A549 (cell line): ENCODE data around the gene RYR1.

ENCODE experiments used
- EP300 ChIP-seq, 2 experiments: fragments of >200 bp; sonication (Bioruptor Twin); formaldehyde crosslinking; IDR thresholded peaks; 2 replicates in 1 of 2; 3 replicates in 1 of 2; pipeline ENCODE4 v1.6.1; 2016 to 2017
- HOXA7 ChIP-seq: fragments of 250-450 bp; sonication (Bioruptor Pico); IDR thresholded peaks from 2 replicates; pipeline ENCODE4 v1.5.0; 2020; ENCODE audit warnings: mild to moderate bottlenecking, moderate library complexity
- JUN ChIP-seq, 2 experiments: fragments of >200 bp; sonication (Bioruptor Twin); formaldehyde crosslinking; IDR thresholded peaks; 2 replicates in 1 of 2; 3 replicates in 1 of 2; pipeline ENCODE4 v1.6.1; 2016 to 2017
- MAZ ChIP-seq: fragments of 150-350 bp; IDR thresholded peaks from 2 replicates; pipeline ENCODE4 v1.6.1; 2014; ENCODE audit warnings: antibody characterized with exemption, low read depth, low read length, borderline replicate concordance
- POLR2A ChIP-seq: IDR thresholded peaks from 2 replicates; pipeline ENCODE4 v1.6.1; 2012; ENCODE audit warnings: mild to moderate bottlenecking, low read length
- RNF2 ChIP-seq: fragments of 200-600 bp; sonication (generic); IDR thresholded peaks from 2 replicates; pipeline ENCODE4 v1.6.1; 2016; ENCODE audit warnings: low read depth, mild to moderate bottlenecking, antibody characterized with exemption, moderate library complexity, borderline replicate concordance
- TF ChIP-seq, protein P1 (sequence below): IDR thresholded peaks from 2 replicates; pipeline ENCODE4 v1.6.1; 2012; ENCODE audit warnings: low read depth, borderline replicate concordance
- TF ChIP-seq, protein P2 (sequence below): fragments of 450-650 bp; IDR thresholded peaks from 2 replicates; pipeline ENCODE4 v1.6.1; 2014; ENCODE audit warnings: antibody characterized with exemption
- TF ChIP-seq, protein P3 (sequence below): fragments of >200 bp; sonication (Bioruptor Twin); formaldehyde crosslinking; IDR thresholded peaks from 3 replicates; pipeline ENCODE4 v1.5.1; 2016
- TF ChIP-seq, protein P4 (sequence below): fragments of 200-600 bp; sonication (generic); IDR thresholded peaks from 2 replicates; pipeline ENCODE4 v1.6.1; 2016; ENCODE audit warnings: antibody characterized with exemption, mild to moderate bottlenecking, moderate library complexity

DNA sequence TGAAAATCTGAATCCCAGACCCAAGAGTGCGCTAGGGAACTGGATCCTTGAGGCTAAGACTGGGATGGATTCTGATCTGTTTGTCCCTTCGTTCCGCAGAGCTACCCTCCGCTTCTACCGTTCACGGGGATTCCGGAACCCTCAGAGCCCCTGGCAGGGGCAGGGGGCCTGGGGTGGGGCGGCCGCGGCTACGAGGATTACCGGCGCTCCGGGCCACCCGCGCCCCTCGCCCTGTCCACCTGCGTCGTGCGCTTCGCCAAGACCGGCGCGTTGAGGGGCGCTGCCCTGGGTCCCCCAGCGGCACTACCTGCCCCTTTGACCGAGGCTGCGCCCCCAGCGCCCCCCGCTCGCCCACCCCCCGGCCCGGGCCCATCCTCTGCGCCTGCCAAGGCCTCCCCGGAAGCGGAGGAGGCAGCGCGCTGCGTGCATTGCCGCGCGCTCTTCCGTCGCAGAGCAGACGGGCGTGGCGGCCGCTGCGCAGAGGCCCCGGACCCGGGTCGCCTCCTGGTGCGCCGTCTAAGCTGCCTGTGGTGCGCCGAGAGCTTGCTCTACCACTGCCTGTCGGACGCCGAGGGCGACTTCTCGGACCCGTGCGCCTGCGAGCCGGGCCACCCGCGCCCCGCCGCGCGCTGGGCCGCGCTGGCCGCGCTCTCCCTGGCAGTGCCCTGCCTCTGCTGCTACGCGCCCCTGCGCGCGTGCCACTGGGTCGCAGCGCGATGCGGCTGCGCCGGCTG, 37.9 kb upstream of the RYR1 start:
- TF ChIP-seq EP300 (IDR thresholded peaks at IDR 0.05): no peak
- TF ChIP-seq, protein P1, sequence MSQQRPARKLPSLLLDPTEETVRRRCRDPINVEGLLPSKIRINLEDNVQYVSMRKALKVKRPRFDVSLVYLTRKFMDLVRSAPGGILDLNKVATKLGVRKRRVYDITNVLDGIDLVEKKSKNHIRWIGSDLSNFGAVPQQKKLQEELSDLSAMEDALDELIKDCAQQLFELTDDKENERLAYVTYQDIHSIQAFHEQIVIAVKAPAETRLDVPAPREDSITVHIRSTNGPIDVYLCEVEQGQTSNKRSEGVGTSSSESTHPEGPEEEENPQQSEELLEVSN: no peak
- TF ChIP-seq, protein P2, sequence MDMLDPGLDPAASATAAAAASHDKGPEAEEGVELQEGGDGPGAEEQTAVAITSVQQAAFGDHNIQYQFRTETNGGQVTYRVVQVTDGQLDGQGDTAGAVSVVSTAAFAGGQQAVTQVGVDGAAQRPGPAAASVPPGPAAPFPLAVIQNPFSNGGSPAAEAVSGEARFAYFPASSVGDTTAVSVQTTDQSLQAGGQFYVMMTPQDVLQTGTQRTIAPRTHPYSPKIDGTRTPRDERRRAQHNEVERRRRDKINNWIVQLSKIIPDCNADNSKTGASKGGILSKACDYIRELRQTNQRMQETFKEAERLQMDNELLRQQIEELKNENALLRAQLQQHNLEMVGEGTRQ: no peak
- TF ChIP-seq, protein P3, sequence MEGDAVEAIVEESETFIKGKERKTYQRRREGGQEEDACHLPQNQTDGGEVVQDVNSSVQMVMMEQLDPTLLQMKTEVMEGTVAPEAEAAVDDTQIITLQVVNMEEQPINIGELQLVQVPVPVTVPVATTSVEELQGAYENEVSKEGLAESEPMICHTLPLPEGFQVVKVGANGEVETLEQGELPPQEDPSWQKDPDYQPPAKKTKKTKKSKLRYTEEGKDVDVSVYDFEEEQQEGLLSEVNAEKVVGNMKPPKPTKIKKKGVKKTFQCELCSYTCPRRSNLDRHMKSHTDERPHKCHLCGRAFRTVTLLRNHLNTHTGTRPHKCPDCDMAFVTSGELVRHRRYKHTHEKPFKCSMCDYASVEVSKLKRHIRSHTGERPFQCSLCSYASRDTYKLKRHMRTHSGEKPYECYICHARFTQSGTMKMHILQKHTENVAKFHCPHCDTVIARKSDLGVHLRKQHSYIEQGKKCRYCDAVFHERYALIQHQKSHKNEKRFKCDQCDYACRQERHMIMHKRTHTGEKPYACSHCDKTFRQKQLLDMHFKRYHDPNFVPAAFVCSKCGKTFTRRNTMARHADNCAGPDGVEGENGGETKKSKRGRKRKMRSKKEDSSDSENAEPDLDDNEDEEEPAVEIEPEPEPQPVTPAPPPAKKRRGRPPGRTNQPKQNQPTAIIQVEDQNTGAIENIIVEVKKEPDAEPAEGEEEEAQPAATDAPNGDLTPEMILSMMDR: no peak
- TF ChIP-seq RNF2: no peak
- no peak for TF ChIP-seq HOXA7
- TF ChIP-seq, protein P4, sequence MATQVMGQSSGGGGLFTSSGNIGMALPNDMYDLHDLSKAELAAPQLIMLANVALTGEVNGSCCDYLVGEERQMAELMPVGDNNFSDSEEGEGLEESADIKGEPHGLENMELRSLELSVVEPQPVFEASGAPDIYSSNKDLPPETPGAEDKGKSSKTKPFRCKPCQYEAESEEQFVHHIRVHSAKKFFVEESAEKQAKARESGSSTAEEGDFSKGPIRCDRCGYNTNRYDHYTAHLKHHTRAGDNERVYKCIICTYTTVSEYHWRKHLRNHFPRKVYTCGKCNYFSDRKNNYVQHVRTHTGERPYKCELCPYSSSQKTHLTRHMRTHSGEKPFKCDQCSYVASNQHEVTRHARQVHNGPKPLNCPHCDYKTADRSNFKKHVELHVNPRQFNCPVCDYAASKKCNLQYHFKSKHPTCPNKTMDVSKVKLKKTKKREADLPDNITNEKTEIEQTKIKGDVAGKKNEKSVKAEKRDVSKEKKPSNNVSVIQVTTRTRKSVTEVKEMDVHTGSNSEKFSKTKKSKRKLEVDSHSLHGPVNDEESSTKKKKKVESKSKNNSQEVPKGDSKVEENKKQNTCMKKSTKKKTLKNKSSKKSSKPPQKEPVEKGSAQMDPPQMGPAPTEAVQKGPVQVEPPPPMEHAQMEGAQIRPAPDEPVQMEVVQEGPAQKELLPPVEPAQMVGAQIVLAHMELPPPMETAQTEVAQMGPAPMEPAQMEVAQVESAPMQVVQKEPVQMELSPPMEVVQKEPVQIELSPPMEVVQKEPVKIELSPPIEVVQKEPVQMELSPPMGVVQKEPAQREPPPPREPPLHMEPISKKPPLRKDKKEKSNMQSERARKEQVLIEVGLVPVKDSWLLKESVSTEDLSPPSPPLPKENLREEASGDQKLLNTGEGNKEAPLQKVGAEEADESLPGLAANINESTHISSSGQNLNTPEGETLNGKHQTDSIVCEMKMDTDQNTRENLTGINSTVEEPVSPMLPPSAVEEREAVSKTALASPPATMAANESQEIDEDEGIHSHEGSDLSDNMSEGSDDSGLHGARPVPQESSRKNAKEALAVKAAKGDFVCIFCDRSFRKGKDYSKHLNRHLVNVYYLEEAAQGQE: no peak
- no peak for TF ChIP-seq MAZ
- TF ChIP-seq JUN (IDR thresholded peaks at IDR 0.05): no peak
- no peak for TF ChIP-seq POLR2A
